Loucy (cell line): ENCODE results near the gene IGFL3.
"Not testable (repeated sequence)": the region's sequence is repeated elsewhere in the genome, so short reads cannot be mapped to it uniquely, and the experiment has no call there.

ENCODE experiments used
- H2AFZ ChIP-seq: fragments of 200-600 bp; sonication (generic); 2 replicates; pipeline ENCODE4 v1.6.0; 2016; ENCODE audit warnings: antibody characterized with exemption, mild to moderate bottlenecking, low read length, moderate library complexity
- H3F3A ChIP-seq: fragments of 200-600 bp; 2 replicates; pipeline ENCODE4 v1.6.0; 2016; ENCODE audit warnings: antibody characterized with exemption, low read depth, mild to moderate bottlenecking
- H3K27me3 ChIP-seq: fragments of 200-600 bp; sonication (generic); 2 replicates; pipeline ENCODE4 v1.6.1; 2014; ENCODE audit warnings: low read length, mild to moderate bottlenecking; ENCODE audit not compliant: insufficient read depth, poor library complexity, severe bottlenecking
- H3K36me3 ChIP-seq: fragments of 200-600 bp; sonication (generic); 2 replicates; pipeline ENCODE4 v1.6.1; 2016; ENCODE audit warnings: low read length; ENCODE audit not compliant: insufficient read depth
- H3K4me1 ChIP-seq: fragments of 200-600 bp; sonication (generic); 2 replicates; pipeline ENCODE4 v1.5.1; 2014; ENCODE audit warnings: low read length, mild to moderate bottlenecking; ENCODE audit not compliant: insufficient read depth, poor library complexity, severe bottlenecking
- H3K4me2 ChIP-seq: fragments of 200-600 bp; sonication (generic); 2 replicates; pipeline ENCODE4 v1.6.0; 2014; ENCODE audit warnings: antibody characterized with exemption, low read length, low read depth, mild to moderate bottlenecking; ENCODE audit not compliant: poor library complexity, severe bottlenecking
- H3K4me3 ChIP-seq: fragments of 200-600 bp; sonication (generic); 2 replicates; pipeline ENCODE4 v1.5.1; 2014; ENCODE audit warnings: low read length, mild to moderate bottlenecking, mixed read lengths; ENCODE audit not compliant: poor library complexity, severe bottlenecking
- H3K79me2 ChIP-seq: fragments of 200-600 bp; sonication (generic); 2 replicates; pipeline ENCODE4 v1.6.1; 2014; ENCODE audit warnings: low read length; ENCODE audit not compliant: insufficient read depth
- H3K9ac ChIP-seq: fragments of 200-600 bp; sonication (generic); 2 replicates; pipeline ENCODE4 v1.6.0; 2014; ENCODE audit warnings: mild to moderate bottlenecking, low read depth, low read length, moderate library complexity; ENCODE audit not compliant: poor library complexity, severe bottlenecking
- H3K9me2 ChIP-seq: fragments of 200-600 bp; sonication (generic); replicated peaks from 2 replicates; pipeline ENCODE4 v1.6.1; 2016; ENCODE audit warnings: low read depth, low read length, mixed read lengths
- H3K9me3 ChIP-seq: fragments of 200-600 bp; sonication (generic); 2 replicates; pipeline ENCODE4 v1.6.1; 2014; ENCODE audit warnings: mild to moderate bottlenecking, antibody characterized with exemption, low read length, low read depth; ENCODE audit not compliant: insufficient read depth
- H4K20me1 ChIP-seq: fragments of 200-600 bp; sonication (generic); 2 replicates; pipeline ENCODE4 v1.6.0; 2014; ENCODE audit warnings: antibody characterized with exemption, low read length, mild to moderate bottlenecking; ENCODE audit not compliant: insufficient read depth, poor library complexity, severe bottlenecking
- EZH2phosphoT487 ChIP-seq: fragments of 200-600 bp; IDR thresholded peaks from 2 replicates; pipeline ENCODE4 v1.6.1; 2018; ENCODE audit warnings: antibody characterized with exemption, mild to moderate bottlenecking, moderate library complexity, borderline replicate concordance
- TF ChIP-seq, protein P1 (sequence below): fragments of 200-600 bp; sonication (generic); conservative IDR thresholded peaks from 2 replicates; pipeline ENCODE4 v1.5.1; 2014; ENCODE audit warnings: mild to moderate bottlenecking, antibody characterized with exemption, low read length

Gene IGFL3

DNA sequence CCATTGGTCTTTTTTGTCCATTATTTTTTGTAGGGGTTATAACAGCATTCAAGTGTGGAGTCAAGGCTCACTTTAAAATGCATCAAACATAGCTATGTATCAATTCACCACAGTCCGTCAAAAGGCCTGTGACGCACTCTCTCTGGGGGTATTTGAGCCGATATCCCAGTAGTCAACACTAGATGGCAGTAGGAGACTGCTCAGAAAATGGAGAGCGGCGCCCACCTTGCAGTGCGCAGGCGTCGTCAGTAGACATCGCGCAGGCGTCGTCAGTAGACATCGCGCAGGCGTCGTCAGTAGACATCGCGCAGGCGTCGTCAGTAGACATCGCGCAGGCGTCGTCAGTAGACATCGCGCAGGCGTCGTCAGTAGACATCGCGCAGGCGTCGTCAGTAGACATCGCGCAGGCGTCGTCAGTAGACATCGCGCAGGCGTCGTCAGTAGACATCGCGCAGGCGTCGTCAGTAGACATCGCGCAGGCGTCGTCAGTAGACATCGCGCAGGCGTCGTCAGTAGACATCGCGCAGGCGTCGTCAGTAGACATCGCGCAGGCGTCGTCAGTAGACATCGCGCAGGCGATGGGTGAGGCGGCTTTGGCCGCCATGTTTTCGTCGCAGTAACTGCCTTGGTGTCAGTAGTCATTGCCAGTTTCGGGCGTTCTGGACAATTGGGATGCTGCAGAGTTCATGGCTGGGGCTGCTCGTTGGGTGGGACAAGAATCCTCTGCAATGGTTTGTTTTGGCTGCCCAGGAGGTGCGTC, 45.7 kb downstream of the IGFL3 start:
- not testable (repeated sequence) for H3K79me2 ChIP-seq, H3K9me3 ChIP-seq, H2AFZ ChIP-seq, H3F3A ChIP-seq, H3K4me2 ChIP-seq, H3K27me3 ChIP-seq, H4K20me1 ChIP-seq, H3K4me3 ChIP-seq, H3K36me3 ChIP-seq, H3K9me2 ChIP-seq, H3K9ac ChIP-seq, H3K4me1 ChIP-seq
- TF ChIP-seq, protein P1, sequence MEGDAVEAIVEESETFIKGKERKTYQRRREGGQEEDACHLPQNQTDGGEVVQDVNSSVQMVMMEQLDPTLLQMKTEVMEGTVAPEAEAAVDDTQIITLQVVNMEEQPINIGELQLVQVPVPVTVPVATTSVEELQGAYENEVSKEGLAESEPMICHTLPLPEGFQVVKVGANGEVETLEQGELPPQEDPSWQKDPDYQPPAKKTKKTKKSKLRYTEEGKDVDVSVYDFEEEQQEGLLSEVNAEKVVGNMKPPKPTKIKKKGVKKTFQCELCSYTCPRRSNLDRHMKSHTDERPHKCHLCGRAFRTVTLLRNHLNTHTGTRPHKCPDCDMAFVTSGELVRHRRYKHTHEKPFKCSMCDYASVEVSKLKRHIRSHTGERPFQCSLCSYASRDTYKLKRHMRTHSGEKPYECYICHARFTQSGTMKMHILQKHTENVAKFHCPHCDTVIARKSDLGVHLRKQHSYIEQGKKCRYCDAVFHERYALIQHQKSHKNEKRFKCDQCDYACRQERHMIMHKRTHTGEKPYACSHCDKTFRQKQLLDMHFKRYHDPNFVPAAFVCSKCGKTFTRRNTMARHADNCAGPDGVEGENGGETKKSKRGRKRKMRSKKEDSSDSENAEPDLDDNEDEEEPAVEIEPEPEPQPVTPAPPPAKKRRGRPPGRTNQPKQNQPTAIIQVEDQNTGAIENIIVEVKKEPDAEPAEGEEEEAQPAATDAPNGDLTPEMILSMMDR = peak; percentile 58

DNA sequence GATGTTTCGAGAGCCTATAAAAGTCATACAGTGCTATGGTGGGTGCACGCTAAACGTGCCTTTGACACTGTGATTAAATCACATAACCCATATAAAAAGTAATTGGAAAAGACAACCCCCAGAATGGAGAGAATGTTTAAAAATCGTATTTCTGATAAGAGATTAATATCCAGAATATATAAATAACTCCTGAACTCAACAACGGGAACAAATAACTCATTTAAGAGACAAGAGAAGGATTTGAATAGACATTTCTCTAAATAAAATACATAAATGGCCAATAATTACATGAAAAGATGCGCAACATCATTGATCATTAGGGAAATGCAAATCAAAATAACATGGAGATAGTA, 46.7 kb downstream of the IGFL3 start:
- Histone ChIP-seq H3K4me2 (no peak overlapping the region), H3K27me3 (no peaks in the 10 kb centered on the region)
- no peak for TF ChIP-seq EZH2phosphoT487
- TF ChIP-seq, protein P1 = no peak

DNA sequence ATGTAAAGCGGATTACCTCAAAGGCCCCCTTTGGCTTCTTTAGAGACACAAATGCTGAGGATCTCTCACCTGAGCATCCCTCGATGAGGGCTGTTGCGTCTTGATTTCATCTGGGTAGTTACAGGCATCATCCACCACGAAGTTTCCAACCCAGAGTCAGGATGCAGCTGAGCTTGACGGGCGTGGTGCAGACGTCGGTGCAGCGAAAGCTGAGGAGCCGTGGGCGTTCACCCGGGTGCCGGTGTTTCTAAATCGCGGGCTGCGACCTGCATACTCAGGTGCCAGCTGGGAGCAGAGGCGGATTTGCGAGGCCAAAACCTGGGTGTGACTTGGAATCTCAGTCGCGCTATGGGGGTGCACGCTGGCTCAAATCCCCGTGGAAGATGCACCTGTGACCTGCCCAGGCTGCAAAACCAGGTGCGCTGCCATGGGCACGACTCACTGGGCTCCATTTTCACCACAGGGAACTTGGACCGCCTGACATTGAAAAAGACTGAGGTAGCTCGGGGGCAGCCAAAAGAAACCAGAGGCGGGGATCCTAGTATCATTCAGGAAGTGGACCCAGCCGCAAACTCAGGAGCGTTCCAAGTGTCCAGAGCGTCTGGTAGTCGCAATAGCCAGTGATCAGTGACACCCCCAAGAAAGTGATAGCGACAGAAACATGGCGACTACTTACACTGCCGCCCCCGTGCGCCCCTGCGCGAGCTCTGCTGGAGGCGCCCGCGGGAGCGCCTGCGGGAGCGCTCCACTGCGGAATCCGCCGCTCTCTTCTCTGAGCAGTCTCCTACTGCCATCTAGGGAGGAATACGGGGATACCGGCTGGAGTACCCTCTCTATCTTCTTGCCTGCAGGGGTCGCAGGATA, 47.3 kb downstream of the IGFL3 start:
- Histone ChIP-seq H3K4me1 (no peaks in the 10 kb centered on the region), H3K36me3 (no peaks in the 10 kb centered on the region), H3K9me2 (no peaks in the 10 kb centered on the region), H3K4me3 (no peak overlapping the region), H3K9me3 (no peaks in the 10 kb centered on the region), H2AFZ (no peak overlapping the region), H4K20me1 (no peaks in the 10 kb centered on the region), H3K4me2 (no peak overlapping the region), H3K79me2 (no peaks in the 10 kb centered on the region), H3K9ac (no peak overlapping the region), H3F3A (no peaks in the 10 kb centered on the region), H3K27me3 (peaks cover 4% of the 10 kb centered on the region)
- no peak for TF ChIP-seq EZH2phosphoT487
- TF ChIP-seq, protein P1 = peak; percentile 59

More for the DNA sequence above, 46.7 kb downstream of the IGFL3 start:
- Histone ChIP-seq H4K20me1 (no peaks in the 10 kb centered on the region), H3K9ac (no peak overlapping the region), H3K36me3 (no peaks in the 10 kb centered on the region), H3K9me3 (no peaks in the 10 kb centered on the region), H3K4me3 (no peak overlapping the region), H3F3A (no peaks in the 10 kb centered on the region), H2AFZ (no peak overlapping the region), H3K79me2 (no peaks in the 10 kb centered on the region), H3K9me2 (no peaks in the 10 kb centered on the region), H3K4me1 (no peaks in the 10 kb centered on the region)
